ENCODE data around the gene TNPO3. TPM values are rescaled to one million over a fixed set of nuclear protein-coding genes. Genes with fewer than 3 reads are reported as not detected.

The TNPO3 gene
- total RNA-seq, 1 donor from 2014 or later = 96.2 TPM

DNA sequence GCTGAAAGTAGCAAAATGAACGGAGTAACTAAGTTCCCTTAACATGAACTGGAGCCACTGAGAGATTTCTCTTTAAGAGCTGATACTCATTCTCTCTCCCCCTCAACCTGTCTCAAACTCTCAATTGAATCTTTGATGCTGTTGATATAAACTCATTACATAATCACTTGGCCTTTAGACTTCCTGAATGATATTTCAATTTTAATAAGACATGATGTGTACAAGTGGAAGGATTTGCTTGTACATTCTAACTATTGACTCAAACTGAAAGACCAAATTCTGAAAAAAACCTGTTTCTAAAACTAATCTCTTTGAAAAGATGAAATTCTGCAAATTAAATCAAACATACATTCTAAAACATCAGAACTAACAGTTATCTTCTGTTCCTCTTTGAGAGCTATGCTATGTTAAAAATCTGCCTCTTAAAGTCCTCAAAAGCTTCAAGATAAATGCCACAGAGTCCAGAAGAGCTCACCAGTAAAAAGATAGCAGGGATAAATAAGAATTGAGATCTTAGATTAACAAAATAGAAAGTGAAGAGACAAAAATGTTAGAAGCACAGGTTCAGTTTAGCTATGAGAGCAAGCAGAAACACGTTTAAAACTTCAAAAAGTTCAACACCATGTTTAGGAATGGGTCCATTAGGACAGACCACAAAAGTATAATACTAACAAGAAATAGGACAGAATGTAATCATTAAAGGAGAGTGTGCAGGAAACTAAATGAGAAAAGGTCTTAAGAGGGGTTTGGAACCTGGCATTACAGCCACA lies 46.1 kb downstream of the TNPO3 start:
- Mint-ChIP-seq H3K9me3 (no peaks in the 10 kb centered on the region), H3K4me3 (no peak overlapping the region), H3K36me3 (peaks cover 22% of the 10 kb centered on the region), H3K4me1 (no peaks in the 10 kb centered on the region), H3K27me3 (ENCODE audit: insufficient read depth, low read depth) (peaks cover 2% of the 10 kb centered on the region), H3K27ac (no peak overlapping the region)
- no peak overlapping the region for H2AFZ ChIP-seq (replicated peaks)
- no peak overlapping the region for H3K4me3 ChIP-seq
- H3K9ac ChIP-seq = no peak overlapping the region
- TF ChIP-seq EZH2 (IDR thresholded peaks at IDR 0.05) = no peak
- TF ChIP-seq, protein P1, sequence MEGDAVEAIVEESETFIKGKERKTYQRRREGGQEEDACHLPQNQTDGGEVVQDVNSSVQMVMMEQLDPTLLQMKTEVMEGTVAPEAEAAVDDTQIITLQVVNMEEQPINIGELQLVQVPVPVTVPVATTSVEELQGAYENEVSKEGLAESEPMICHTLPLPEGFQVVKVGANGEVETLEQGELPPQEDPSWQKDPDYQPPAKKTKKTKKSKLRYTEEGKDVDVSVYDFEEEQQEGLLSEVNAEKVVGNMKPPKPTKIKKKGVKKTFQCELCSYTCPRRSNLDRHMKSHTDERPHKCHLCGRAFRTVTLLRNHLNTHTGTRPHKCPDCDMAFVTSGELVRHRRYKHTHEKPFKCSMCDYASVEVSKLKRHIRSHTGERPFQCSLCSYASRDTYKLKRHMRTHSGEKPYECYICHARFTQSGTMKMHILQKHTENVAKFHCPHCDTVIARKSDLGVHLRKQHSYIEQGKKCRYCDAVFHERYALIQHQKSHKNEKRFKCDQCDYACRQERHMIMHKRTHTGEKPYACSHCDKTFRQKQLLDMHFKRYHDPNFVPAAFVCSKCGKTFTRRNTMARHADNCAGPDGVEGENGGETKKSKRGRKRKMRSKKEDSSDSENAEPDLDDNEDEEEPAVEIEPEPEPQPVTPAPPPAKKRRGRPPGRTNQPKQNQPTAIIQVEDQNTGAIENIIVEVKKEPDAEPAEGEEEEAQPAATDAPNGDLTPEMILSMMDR (IDR thresholded peaks at IDR 0.05) = no peak
- no peak for TF ChIP-seq EZH2phosphoT487 (IDR thresholded peaks at IDR 0.05)
- peaks cover 5% of the 10 kb centered on the region for H3F3A ChIP-seq (ENCODE audit: low read depth)
- H4K20me1 ChIP-seq (ENCODE audit: low read depth) = peaks cover 23% of the 10 kb centered on the region
- H3K4me1 ChIP-seq = no peaks in the 10 kb centered on the region
- peaks cover 19% of the 10 kb centered on the region for H3K36me3 ChIP-seq
- peaks cover 65% of the 10 kb centered on the region for H3K79me2 ChIP-seq (ENCODE audit: low read depth)
- H3K27me3 ChIP-seq = no peaks in the 10 kb centered on the region
- H3K9me3 ChIP-seq (ENCODE audit: low read depth) = no peaks in the 10 kb centered on the region
- DNase-seq (ENCODE audit: low spot score) = no peak
- H3K4me2 ChIP-seq = no peak overlapping the region
- no peak overlapping the region for H3K27ac ChIP-seq

DNA sequence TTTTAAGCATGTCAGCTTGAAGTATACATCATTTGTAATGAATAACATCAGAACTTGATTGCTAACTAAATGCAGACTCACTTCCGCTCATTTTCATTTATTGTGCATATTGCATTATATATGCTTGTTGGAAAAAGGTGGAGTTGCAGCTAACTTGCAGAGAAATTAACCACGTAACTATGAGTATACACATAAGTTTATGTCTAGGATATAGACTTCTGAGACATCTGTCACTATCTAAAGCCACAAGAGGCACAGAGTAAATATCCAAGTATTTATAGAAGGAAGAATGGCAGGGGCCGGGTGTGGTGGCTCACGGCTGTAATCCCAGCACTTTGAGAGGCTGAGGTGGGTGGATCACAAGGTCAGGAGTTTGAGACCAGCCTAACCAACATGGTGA lies 47.3 kb downstream of the TNPO3 start:
- TF ChIP-seq EZH2phosphoT487 (IDR thresholded peaks at IDR 0.05) (no peak), EZH2 (IDR thresholded peaks at IDR 0.05) (no peak)
- TF ChIP-seq, protein P1 (IDR thresholded peaks at IDR 0.05) = no peak
- Histone ChIP-seq H3K27ac (no peak overlapping the region), H4K20me1 (ENCODE audit: low read depth) (peaks cover 23% of the 10 kb centered on the region), H3K27me3 (no peaks in the 10 kb centered on the region), H3K9ac (no peak overlapping the region), H3K79me2 (ENCODE audit: low read depth) (peaks cover 52% of the 10 kb centered on the region), H3F3A (ENCODE audit: low read depth) (peaks cover 5% of the 10 kb centered on the region), H3K4me1 (no peaks in the 10 kb centered on the region), H3K36me3 (peaks cover 23% of the 10 kb centered on the region), H3K4me3 (no peak overlapping the region), H3K4me2 (no peak overlapping the region), H3K9me3 (ENCODE audit: low read depth) (no peaks in the 10 kb centered on the region), H2AFZ (replicated peaks) (no peak overlapping the region)
- Mint-ChIP-seq H3K27me3 (ENCODE audit: insufficient read depth, low read depth) (peaks cover 2% of the 10 kb centered on the region), H3K36me3 (peaks cover 19% of the 10 kb centered on the region), H3K4me1 (no peaks in the 10 kb centered on the region), H3K9me3 (no peaks in the 10 kb centered on the region), H3K4me3 (no peak overlapping the region), H3K27ac (no peak overlapping the region)
- no peak for DNase-seq (ENCODE audit: low spot score)

DNA sequence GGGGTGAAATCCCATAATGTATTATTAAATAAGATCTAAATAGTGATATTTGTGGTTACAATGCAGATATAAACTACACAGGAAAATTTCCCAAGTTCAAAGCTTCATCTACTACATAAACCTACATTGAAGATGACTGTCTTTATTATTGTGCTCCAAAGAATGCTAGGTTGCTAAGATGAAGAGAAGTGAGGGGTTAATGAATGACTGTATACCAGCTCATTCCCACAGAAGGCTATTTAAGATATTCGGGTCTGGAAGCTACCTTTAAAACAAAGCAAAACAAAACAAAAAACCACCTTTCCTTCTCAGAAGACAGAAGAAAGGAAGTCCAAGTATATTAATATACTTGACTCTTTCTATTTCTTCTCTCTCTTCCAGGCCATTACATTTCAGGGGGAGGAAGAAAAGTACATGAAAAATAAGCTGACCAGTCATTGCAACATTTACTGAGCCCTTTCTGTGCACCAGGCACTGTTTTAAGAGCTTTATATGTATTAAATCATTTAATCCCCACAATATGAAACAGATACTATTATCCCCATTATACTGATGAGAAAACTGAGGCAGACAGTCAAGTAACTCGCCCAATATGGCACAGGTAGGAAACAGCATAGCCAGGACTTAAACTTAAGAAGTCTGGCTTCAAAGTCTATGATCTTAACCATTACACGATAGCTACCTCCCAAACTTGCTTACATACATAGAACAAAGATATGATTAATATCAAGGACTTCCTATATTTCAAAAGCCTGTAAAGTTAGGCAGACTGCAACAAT lies 48.1 kb downstream of the TNPO3 start:
- Histone ChIP-seq H3K27me3 (no peaks in the 10 kb centered on the region), H3K9me3 (ENCODE audit: low read depth) (no peaks in the 10 kb centered on the region), H3K4me3 (no peak overlapping the region), H3K9ac (no peak overlapping the region), H3K27ac (no peak overlapping the region), H3K4me1 (no peaks in the 10 kb centered on the region), H3K36me3 (peaks cover 23% of the 10 kb centered on the region), H3K4me2 (no peak overlapping the region), H3F3A (ENCODE audit: low read depth) (peaks cover 5% of the 10 kb centered on the region), H3K79me2 (ENCODE audit: low read depth) (peaks cover 45% of the 10 kb centered on the region), H2AFZ (replicated peaks) (no peak overlapping the region), H4K20me1 (ENCODE audit: low read depth) (peaks cover 23% of the 10 kb centered on the region)
- Mint-ChIP-seq H3K36me3 (peaks cover 23% of the 10 kb centered on the region), H3K4me1 (no peaks in the 10 kb centered on the region), H3K27ac (no peak overlapping the region), H3K4me3 (no peak overlapping the region), H3K27me3 (ENCODE audit: insufficient read depth, low read depth) (peaks cover 2% of the 10 kb centered on the region), H3K9me3 (no peaks in the 10 kb centered on the region)
- no peak for DNase-seq (ENCODE audit: low spot score)
- no peak for TF ChIP-seq EZH2phosphoT487 (IDR thresholded peaks at IDR 0.05)
- TF ChIP-seq, protein P1 (IDR thresholded peaks at IDR 0.05) = no peak
- no peak for TF ChIP-seq EZH2 (IDR thresholded peaks at IDR 0.05)

Measured in neural progenitor cell (in vitro differentiated cells).